Activated CD8-positive, alpha-beta T cell treated with anti-CD3 and anti-CD28 coated beads for 36 hours (primary cell): ENCODE data around the gene HOOK1. TPM values are rescaled to one million over a fixed set of nuclear protein-coding genes. Genes with fewer than 3 reads are reported as not detected.
"Not testable (repeated sequence)": the region's sequence is repeated elsewhere in the genome, so short reads cannot be mapped to it uniquely, and the experiment has no call there.

ENCODE experiments used
- ATAC-seq: fragments of 200-7000 bp; cut with Tn5 transposase; one replicate; pipeline ENCODE4 v1.10.0; 2021; ENCODE audit warnings: mild to moderate bottlenecking, moderate library complexity
- CTCF ChIA-PET: fragments of 350-600 bp; sonication (Branson Sonifier 250); formaldehyde crosslinking; loops from one replicate; lab custom pipeline; 2021; ENCODE audit warnings: antibody characterized with exemption; lab: Charles Lee
- POLR2A ChIA-PET: fragments of 350-600 bp; sonication (Branson Sonifier 250); formaldehyde crosslinking; loops from one replicate; lab custom pipeline; 2021; ENCODE audit warnings: antibody characterized with exemption; lab: Charles Lee
- DNase-seq: peaks from one replicate; pipeline ENCODE4 v3.0.0-alpha.2; 2020
- H3K27ac Mint-ChIP-seq: one replicate; pipeline ENCODE4 v1.8.0; 2021; ENCODE audit warnings: mild to moderate bottlenecking, mixed read lengths
- H3K27me3 Mint-ChIP-seq: one replicate; pipeline ENCODE4 v1.8.0; 2021; ENCODE audit warnings: mixed read lengths
- H3K36me3 Mint-ChIP-seq: one replicate; pipeline ENCODE4 v1.8.0; 2021; ENCODE audit warnings: low read depth, mixed read lengths
- H3K4me1 Mint-ChIP-seq: one replicate; pipeline ENCODE4 v1.8.0; 2021; ENCODE audit warnings: low read depth, mixed read lengths
- H3K4me3 Mint-ChIP-seq: one replicate; pipeline ENCODE4 v1.8.0; 2021; ENCODE audit warnings: mild to moderate bottlenecking, moderate library complexity, mixed read lengths
- H3K9me3 Mint-ChIP-seq: one replicate; pipeline ENCODE4 v1.8.0; 2021; ENCODE audit warnings: mixed read lengths
- intact Hi-C: fragments of 100-400 bp; cut with micrococcal nuclease; formaldehyde crosslinking; loops from one replicate; pipeline ENCODE4 v1.10.0; 2022
- total RNA-seq, 2 experiments: library from RNA; stranded (reverse); gene quantifications; one replicate each; pipeline ENCODE4 v1.2.3, GENCODE V29; 2021
- TF ChIP-seq, protein P1 (sequence below): fragments of 200-600 bp; IDR thresholded peaks from one replicate; pipeline ENCODE4 v1.8.0; 2022; ENCODE audit warnings: antibody characterized with exemption, mild to moderate bottlenecking

HOOK1 gene
- total RNA-seq, 2 experiments from 2014 or later, result 13.3 to 15.9 TPM

DNA sequence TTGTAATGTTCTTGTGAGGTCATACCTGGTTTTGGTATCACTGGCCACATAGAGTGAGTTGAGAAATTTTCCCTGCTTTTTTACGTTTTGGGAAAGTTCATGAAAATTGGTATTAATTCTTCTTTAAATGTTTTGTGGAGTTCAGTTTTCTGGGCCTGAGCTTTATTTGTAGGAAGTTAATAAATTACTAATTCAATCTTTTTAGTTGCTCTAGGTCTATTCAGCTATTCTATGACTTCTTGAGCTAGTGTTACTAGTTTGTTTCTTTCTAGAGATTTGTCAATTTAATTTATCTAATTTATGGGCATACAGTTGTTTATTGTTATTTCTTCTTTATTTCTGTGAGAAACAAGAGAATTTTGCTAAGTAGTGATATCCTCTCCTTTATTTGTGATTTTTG is 37.4 kb downstream of the HOOK1 start:
- ATAC-seq (no peak), DNase-seq (no peak)
- no peaks in the 10 kb centered on the region for H3K27me3 Mint-ChIP-seq
- no peak overlapping the region for H3K4me3 Mint-ChIP-seq
- no peaks in the 10 kb centered on the region for H3K4me1 Mint-ChIP-seq
- CTCF ChIA-PET, result no interaction called here
- TF ChIP-seq, protein P1, sequence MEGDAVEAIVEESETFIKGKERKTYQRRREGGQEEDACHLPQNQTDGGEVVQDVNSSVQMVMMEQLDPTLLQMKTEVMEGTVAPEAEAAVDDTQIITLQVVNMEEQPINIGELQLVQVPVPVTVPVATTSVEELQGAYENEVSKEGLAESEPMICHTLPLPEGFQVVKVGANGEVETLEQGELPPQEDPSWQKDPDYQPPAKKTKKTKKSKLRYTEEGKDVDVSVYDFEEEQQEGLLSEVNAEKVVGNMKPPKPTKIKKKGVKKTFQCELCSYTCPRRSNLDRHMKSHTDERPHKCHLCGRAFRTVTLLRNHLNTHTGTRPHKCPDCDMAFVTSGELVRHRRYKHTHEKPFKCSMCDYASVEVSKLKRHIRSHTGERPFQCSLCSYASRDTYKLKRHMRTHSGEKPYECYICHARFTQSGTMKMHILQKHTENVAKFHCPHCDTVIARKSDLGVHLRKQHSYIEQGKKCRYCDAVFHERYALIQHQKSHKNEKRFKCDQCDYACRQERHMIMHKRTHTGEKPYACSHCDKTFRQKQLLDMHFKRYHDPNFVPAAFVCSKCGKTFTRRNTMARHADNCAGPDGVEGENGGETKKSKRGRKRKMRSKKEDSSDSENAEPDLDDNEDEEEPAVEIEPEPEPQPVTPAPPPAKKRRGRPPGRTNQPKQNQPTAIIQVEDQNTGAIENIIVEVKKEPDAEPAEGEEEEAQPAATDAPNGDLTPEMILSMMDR, result no peak
- intact Hi-C loops, result no loop called here
- peaks cover 14% of the 10 kb centered on the region for H3K36me3 Mint-ChIP-seq
- H3K9me3 Mint-ChIP-seq, result peaks cover 4% of the 10 kb centered on the region
- H3K27ac Mint-ChIP-seq, result no peak overlapping the region
- POLR2A ChIA-PET, result no interaction called here

DNA sequence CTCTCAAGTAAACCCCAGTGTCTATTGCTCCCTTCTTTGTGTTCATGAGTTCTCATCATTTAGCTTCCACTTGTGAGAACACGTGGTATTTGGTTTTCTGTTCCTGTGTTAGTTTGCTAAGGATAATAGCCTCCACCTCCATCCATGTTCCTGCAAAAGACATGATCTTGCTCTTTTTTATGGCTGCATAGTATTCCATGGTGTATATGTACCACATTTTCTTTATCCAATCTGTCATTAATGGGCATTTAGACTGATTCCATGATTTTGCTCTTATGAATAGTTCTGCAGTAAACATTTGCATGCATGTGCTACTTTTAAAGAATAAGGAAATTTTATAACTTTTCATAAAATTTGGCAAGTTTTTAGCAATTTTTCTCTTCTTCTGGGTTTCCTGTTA is 40.5 kb downstream of the HOOK1 start:
- ATAC-seq, CTCF ChIA-PET, H3K4me1 Mint-ChIP-seq, POLR2A ChIA-PET, H3K36me3 Mint-ChIP-seq, H3K27me3 Mint-ChIP-seq, intact Hi-C loops, DNase-seq, H3K9me3 Mint-ChIP-seq, H3K27ac Mint-ChIP-seq, H3K4me3 Mint-ChIP-seq: not testable (repeated sequence)

DNA sequence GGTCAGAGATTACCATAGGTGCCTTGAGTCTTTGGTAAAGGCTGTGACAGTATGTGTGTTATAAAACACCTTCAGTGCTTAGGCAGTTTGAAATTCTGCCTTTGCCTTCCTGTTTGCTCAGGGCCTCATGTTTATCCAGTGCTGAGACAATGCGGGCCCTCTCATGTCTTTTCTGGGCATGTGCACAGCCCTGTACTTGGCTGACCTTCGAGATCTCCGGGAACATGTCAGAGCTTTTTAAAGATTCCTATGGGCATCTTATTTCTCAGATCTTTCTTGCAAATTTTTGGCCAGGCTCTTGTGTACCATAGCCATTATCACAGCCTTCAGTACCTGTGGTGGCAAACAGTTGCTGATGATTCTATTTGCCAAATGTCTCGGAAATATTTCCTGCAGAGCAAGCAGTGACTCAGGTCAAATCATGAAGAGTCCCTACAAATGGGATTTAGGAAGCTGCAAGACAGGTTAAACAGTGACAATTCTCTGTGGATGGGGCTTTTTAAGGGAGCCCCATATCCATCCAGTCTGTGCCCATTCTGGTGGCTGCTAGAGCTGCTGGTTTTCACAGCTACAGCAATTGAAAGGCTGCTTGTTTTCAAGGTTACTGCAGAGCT is 42.1 kb downstream of the HOOK1 start:
- ChIA-PET CTCF (no interaction called here), POLR2A (interaction anchor here (1.0 kb wide), 1 partner anchor 20 kb away, joined by 3 read pairs; no protein-coding TSS in a partner anchor)
- no peak overlapping the region for H3K27ac Mint-ChIP-seq
- H3K9me3 Mint-ChIP-seq, result peaks cover 4% of the 10 kb centered on the region
- H3K4me1 Mint-ChIP-seq, result no peaks in the 10 kb centered on the region
- H3K36me3 Mint-ChIP-seq, result peaks cover 8% of the 10 kb centered on the region
- TF ChIP-seq, protein P1, result no peak
- DNase-seq (no peak), ATAC-seq (no peak)
- H3K4me3 Mint-ChIP-seq, result no peak overlapping the region
- H3K27me3 Mint-ChIP-seq, result no peaks in the 10 kb centered on the region
- intact Hi-C loops, result no loop called here

DNA sequence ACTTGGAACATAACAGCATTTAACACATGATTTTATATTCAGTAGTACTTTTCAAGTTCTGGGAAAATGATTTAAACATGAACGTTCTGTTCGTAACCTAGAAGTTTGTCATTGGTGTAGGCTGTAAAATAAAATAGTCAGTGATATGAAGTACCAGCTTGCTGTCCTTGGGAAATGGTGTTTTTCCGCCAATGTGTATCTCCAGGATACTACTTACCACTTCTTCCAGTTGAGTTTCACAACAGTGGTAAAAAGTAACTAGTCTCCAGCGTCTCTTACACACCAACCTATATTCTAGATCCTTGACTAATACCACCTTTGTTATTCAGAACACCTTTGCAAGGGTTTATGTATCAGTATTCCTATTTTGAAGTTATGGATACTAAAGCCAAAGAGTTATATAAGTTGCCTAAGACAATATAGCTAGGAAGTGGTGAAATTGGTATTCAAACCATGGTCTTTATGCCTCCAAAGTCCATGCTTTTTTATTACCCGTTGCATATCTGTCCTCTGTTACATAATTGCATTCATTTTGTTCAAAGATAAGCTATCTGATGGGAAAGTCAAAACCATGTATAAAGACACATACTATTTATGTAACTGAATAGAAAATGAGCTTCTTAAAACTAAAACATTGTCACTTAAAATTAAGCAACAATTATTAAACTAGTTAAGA is 43.1 kb downstream of the HOOK1 start:
- CTCF ChIA-PET, result interaction anchor here (1.5 kb wide), 1 partner anchor 90 kb away, joined by 8 read pairs; no protein-coding TSS in a partner anchor
- H3K36me3 Mint-ChIP-seq, result peaks cover 8% of the 10 kb centered on the region
- no peaks in the 10 kb centered on the region for H3K27me3 Mint-ChIP-seq
- DNase-seq, result no peak
- TF ChIP-seq, protein P1, result no peak
- no peaks in the 10 kb centered on the region for H3K4me1 Mint-ChIP-seq
- H3K9me3 Mint-ChIP-seq, result peaks cover 4% of the 10 kb centered on the region
- intact Hi-C loops, result no loop called here
- ATAC-seq, result no peak
- POLR2A ChIA-PET, result interaction anchor here (0.6 kb wide), 1 partner anchor 53 kb away, joined by 3 read pairs; no protein-coding TSS in a partner anchor
- no peak overlapping the region for H3K27ac Mint-ChIP-seq
- no peak overlapping the region for H3K4me3 Mint-ChIP-seq

DNA sequence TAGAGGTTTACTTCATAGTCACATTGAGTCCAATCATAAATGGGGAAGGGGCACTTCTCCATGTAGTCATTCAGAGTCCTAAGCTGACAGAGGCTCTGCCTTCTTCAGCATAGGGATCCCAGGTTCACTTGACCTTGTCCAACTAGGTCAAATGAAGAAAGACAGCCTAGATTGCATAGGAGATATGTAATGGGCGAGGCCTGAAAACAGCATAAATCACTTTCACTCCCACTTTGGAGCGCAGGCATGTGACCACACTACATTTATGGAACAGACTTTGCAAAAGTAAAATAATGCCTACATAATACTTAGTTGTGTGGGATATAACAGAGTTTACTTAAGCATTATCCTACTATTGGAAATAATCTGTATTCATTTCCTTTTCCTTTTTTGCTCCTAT is 51.7 kb downstream of the HOOK1 start:
- H3K27ac Mint-ChIP-seq, result no peak overlapping the region
- no peaks in the 10 kb centered on the region for H3K9me3 Mint-ChIP-seq
- no peak for ATAC-seq
- intact Hi-C loops, result no loop called here
- H3K4me1 Mint-ChIP-seq, result no peaks in the 10 kb centered on the region
- H3K27me3 Mint-ChIP-seq, result no peaks in the 10 kb centered on the region
- H3K36me3 Mint-ChIP-seq, result peaks cover 5% of the 10 kb centered on the region
- CTCF ChIA-PET, result no interaction called here
- POLR2A ChIA-PET, result no interaction called here
- TF ChIP-seq, protein P1, result no peak
- DNase-seq, result no peak
- H3K4me3 Mint-ChIP-seq, result no peak overlapping the region
